Hematopoietic multipotent progenitor cell treated with erythropoietin and hydrocortisone succinate and interleukin-3 and kit ligand, for 4 days (in vitro differentiated cells): ENCODE results near the gene LCT.
"Not testable (repeated sequence)": the region's sequence is repeated elsewhere in the genome, so short reads cannot be mapped to it uniquely, and the experiment has no call there.

ENCODE experiments used
- DNase-seq: peaks from one replicate; pipeline ENCODE4 v3.0.0-alpha.2; 2015

Gene LCT

DNA sequence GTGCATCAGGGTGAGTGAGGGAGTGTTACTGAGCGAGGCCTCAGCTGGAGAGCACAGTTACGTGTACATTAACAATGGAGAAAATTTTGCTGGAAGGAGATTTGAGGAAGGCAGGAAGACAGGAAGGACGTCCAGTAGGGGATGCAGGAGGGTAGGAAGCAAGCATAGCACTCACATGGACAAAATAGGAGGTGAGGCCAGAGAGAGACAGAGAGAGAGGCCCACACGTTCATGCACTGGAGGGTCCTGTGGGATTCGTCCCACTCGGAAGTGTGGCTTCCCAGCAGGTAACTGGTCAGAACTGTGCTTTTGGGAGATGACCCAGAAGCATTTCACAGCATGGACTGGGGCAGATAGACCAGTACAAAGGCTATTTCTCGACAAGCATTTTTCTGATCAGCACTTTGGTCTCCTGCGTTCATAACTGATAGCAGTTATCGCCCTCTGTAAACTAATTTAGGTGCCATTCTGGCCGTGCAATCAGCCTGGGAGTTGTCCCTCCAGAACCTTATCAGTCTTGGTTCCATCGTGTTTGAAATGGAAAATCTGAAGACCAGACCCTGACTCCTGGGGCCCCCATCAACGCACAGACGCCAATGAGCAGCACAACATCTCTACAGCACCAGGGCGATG is 5.7 kb downstream of the LCT start:
- no peak for DNase-seq

DNA sequence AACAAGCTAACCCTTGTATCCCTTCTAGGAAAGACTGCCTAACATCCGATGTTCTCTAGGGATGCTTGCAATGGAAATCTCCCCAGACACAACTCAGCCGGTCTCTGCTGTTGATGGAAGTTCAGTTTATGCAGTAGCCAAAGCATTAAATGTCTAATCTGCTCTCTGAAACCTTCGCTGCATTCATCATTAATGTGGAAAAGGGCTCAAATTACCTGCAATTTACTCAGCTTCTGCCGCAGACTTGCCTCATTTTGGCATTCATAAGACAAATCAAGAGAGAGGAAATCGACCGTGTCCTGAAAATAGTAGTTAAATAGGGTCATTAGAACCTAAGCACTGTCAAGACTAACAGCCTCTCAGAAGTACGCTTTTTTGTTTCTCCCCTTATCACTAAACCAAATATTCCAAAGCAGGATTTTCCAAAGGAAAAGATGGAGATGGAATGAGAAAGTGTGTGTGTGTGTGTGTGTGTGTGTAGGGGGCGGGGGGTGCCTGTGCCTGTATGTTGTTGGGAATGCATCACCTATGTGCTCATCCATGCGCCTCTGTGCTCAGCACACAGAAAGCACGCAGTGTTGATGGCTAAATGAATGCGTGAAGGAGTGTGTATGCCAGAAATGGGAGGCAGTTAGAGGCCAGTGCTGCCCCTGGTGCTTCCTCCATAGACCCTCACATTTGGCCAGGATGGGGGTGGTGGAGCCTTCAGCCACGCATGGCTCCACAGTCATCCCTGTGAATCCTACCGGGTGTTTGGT is 7.4 kb downstream of the LCT start:
- DNase-seq: no peak

DNA sequence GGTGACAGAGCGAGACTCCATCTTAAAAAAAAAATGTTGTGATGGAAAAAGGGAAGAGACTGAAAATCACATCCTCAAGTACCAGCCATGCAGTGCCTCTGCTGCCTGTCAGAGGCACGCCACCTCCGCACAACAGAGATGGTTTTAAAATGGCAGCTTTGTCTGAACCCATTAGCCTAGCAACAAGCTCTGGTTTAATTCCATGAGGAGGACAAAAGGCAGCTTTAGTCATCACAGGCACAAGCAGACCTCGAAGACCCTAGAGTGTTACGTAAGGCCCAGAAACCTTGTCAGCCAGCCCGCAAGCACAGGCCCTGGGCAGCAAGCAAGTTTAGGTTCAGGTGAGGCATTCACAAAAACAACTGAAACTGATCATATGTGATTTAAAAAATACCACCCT is 10.4 kb downstream of the LCT start:
- no peak for DNase-seq

DNA sequence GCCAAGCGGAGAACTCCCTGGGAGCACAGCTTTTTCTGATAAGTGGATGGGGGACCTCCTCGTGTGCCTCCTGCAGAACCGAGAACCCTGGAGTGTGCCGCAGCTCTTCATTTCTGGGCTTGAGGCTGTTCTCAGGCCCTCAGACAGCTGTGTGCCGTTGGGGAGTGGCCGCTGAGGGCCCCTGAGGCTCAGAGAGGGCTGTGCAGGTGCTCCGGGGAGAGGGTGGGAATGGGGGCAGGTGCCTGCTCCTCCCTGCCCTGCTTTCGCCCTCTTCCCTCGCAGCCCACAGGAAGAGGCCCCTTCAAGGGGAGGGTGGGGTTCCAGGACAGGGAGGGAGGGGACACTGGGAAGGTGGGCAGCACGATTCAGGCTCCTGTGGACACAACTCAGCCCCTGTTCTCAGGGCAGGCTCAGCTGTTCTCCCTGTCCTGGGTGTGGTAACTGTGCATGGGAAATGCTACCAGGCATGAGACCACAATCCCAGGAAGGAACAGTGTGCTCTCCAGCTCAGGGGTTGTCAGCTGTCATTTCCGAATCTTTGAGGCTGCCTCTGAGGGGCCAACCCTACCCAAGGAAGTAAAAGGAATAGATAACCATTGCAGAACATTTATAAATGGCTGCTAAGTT is 11.3 kb downstream of the LCT start:
- DNase-seq: peak; percentile 26

DNA sequence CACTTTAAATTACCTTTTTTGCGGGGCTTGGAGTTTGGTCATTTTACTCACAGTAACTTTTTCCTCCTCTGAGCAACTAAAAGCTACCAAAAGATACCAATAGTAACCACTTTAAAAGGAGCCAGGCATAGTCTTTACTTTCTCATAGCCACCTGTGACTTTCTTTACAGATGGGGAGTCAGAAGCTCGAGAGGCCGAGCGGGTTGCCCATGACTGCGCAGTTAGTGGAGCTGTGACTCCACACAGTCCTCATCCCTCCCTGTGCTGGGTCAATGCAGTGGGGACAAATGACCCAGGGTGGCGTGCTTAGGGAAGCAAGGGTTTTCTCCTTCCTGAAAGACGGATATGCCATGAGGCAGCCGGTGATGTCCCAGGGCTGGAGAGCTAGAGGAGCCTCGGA is 11.9 kb downstream of the LCT start:
- no peak for DNase-seq

DNA sequence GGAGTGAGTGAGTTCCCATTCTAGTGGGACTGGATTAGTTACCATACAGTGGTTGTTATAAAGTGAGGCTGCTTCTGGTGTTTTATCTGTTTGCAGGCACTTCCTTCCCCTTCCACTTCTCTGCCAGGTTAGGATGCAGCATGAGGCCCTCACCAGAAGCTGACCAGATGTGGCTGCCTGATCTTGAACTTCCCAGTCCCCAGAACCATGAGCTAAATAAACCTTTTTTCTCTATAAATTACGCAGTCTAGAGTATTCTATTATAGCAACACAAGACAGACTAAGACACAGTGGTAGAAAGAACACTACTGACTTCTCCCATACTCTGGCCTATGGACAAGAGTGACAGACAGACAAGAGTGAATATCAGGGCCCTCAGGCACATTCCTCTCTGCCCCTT is 14.1 kb downstream of the LCT start:
- DNase-seq: peak; percentile 28

DNA sequence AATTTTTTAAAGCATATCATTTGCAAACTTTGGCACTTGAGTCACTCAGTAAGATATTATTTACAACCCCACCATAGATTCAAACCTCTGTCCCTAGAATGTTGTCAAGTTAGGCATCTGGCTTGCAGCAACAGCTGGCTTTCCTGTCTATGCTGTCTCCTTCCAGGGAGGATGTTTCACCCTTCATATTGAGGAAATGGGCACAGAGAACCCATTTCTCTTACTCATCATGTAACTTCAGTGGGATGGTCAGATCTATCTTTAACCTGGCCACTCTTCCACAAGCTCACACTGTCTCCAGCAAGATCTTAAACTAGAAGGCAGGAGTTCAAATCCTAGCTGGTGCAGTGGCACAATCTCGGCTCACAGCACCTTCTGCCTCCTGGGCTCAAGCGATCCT is 15.8 kb downstream of the LCT start:
- no peak for DNase-seq

DNA sequence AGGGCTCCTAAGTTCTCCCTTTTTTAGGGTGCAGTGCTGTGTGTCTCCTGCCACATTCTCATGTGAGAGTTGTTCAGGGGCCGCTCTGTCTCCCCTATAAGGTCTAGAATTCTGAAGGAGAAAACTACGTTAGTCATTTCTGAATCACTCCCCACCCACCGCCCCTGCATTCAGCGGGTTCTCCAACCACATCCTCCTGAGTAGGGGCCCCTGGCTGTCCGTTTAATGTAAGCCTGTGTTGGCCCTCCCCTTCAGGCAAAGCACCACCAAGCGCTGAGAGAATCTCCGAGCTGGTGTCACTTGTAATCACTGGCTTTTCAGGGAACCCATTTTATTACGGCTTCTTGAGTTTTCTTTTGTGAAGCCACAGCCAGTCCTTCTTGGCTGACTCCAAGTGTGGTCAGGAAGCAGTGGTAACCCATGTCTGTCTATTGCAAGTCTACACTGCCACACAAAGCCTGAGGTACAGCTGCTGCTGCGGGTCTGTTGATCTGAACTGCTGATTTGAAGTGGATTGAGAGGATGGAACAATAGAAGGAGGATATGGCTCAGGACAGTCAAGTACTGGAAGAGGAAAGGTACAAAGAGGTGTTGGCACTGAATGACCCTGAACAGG is 16.9 kb downstream of the LCT start:
- peak; percentile 82 for DNase-seq

DNA sequence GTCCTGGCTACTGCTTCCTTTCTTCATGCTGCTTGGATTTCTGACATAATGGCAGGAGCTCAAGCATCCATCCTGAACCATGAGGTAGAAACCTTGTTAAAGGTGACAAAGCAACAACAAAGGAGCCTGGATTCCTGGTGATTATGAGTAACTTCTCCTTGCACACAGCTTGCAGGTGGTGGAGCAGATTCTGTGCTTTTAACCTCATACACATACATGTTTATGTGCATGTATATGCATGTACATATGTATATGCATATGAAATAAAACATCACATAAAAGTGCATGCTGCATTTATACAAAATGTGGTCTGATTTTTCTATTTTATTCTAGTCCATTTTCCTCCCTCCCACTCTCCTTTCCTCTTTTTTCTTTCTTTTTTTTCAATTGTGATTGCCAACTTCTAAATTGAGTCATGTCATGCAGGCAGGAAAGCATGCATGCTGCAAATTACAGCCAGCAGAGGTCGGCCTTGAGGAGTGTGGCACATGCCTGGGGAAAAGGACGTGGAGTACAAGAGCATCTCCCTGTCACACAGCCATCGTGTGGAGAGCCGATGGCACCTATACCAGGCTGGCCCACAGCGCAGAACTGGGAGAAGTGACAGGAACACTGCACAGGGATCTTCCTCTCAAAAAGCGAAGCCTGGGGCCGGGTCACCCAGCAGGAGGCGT is 17.9 kb downstream of the LCT start:
- peak; percentile 69 for DNase-seq

DNA sequence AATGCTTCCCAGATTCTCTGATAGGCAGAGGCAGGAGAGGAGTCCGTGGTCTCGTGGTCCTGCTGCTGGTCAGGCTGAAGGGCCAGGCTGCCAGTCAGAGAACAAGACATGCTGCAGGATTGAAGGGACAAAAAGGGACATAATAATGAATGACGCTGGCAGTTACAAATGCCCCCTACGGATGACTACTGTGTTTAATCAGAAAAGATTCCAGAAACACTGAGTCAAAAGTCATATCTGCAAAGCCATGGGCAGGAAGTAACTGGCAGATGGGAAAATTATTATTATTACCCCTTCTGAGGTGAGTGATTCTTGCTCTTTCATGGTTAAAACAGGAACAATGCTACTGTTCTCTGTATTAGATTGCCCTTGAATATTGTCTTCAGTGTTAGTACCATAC is 19.0 kb downstream of the LCT start:
- no peak for DNase-seq

DNA sequence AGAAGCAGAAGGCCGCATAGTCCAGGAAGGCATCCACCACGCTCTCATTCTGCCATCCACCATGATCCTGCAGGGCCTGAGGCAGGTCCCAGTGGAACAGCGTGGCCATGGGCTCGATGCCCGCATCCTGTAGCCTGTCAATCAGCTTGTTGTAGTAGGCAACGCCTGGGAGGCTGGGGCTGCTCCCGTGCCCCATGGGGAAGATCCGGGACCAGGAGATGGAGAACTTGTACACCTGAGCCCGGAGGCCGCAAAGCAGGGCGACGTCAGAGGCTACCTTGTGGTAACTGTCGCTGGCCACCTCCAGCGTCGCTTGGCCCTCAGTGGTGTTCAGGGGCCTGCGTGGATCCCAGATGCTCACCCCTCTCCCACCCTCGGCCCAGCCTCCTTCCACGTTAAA is 19.5 kb downstream of the LCT start:
- no peak for DNase-seq

DNA sequence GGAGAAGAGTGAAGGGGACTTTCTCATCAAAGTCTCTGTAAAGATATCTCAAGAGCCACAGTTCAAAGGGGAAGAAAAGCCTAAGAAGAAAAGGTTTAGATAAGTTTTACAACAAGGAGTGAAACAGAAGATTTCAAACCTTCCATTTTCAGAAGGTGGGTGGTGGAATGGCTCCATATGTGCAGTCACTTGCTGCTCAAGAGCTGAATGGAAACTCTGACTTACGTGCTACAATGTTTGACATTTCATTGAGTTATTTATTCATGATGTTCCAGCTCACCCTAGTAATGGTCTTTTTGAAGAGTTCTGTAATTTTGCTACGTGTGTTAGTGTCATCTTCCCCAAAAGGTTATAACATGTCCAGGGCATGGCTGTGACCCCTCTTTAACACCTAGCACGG is 21.7 kb downstream of the LCT start:
- DNase-seq: no peak

DNA sequence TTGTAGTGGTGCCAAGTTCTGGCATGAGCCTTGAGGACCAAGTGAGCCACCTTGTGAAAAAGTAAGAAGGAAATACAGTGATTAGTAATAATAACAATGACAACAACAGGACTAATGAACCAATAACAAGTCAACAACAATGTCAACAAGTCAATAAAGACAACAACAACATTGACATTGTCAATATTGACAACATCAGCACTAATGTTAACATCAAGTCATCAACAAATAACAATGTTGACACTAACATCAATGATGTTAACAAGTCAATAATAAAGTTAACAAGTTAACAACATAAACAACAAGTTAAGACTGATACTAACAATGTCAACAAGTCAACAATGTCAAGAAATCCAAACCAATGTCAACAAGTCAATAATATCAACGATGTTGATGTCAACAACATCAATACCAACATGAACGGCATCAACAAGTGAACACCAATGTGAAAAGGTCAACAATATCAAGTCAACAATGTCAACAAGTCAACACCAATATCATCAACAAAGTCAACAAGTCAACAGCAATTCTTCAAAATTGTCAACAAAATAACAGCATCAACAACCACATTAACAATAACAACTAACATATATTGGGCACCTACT is 24.0 kb downstream of the LCT start:
- no peak for DNase-seq

DNA sequence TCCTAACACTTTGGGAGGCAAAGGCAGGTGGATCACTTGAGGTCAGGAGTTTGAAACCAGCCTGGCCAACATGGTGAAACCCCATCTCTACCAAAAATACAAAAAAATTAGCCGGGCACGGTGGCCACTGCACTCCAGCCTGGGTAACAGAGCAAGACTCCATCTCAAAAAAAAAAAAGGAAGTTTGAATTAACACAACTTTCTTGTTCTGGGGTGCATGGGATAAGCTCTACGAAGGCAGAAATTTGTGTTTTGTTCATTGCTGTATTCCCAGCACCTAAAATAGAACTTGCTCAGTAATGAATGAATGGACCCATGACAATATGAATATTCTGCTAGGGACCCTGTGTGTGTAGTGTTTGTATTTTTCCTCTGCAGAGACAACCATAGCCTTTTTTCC is 29.1 kb downstream of the LCT start:
- not testable (repeated sequence) for DNase-seq

DNA sequence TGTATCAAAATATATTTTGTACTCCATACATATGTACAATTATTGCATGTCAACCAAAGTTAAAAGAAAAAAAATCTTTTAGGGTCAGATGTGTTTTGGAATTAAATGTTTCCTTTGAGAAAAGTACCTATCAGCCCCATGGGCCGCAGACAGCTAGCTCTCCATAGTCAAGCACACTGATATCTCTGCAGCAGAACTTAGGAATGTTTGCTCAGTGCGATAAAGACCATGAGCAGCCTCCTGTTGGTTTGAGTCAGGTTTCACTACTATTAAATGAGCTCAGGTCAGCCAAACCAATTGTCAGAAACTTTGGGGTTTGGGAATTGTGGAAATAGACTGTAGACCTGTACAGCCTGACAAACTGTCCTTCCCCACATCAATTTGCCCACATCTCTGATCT is 33.7 kb downstream of the LCT start:
- DNase-seq: no peak

DNA sequence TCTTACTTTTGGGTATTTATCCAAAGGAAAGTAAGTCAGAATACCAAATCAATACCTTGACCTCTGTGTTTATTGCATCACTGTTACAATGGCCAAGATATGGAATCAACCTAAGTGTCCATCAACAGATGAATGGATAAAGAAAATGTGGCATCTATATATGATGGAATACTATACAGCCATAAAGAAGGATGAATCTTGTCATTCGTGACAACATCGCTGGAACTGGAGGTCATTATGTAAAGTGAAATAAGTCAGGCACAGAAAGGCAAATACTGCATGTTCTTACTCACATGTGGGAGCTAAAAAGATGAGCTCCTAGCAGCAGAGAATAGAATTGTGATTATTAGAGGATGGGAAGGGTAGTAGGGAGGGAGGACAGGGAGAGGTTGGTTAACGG is 34.6 kb downstream of the LCT start:
- no peak for DNase-seq

DNA sequence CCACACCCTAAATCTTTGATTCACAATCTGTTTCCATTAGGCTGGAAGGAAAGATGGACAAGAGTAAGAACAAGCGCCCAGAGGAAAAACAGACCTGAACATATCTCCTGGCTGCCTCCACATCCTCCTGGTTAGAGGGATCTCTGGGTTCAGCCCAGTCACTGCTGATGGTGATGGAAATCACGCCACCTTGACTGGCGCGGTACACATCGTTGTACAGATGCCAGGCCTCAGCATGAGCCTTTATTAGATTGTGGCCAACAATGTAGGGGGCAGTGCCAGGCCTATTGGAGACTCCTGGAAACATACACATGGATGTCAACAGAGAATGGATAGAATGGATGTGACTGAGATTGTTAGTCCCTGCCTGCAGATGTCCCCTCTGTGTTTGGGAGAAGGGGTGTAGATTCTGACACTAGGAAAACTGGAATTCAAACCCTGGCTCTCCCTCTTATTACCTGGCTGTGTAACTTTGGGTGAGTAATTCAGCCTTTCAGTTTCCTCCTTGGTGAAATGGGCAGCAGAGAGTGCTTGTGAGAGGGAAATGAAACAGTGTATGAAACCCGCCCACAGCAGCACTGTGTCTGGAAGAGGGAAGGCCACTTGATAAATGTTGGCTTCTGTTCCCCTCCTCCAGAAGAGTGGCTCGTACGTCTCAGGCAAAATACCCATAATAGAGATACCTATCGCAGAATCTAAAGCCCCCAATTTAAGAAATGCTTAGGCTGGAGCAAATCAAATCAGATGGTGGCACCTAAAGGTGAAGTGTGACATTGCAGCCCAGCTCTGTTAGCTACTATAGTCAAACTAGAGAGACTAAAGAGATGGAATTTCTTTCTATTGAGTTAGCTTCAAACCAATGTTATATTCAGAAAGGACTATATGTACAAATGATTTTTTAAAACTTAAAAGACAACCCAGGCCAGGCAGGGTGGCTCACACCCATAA is 36.2 kb downstream of the LCT start:
- DNase-seq: no peak

DNA sequence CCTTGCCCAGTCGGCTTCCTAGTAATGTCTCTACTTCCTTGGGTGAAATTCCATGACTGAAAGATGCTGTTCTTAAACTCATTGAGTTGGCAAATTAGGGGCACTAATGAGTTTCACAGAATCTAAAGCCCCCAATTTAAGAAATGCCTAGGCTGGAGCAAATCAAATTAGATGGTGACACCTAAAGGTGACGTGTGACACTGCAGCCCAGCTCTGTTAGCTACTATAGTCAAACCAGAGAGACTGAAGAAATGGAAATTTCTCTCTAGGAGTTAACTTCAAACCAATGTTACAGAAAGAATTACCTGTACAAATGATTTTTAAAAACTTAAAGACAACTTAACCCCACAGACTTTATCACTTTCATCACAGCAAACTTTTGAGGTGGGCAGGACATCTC is 37.2 kb downstream of the LCT start:
- no peak for DNase-seq

DNA sequence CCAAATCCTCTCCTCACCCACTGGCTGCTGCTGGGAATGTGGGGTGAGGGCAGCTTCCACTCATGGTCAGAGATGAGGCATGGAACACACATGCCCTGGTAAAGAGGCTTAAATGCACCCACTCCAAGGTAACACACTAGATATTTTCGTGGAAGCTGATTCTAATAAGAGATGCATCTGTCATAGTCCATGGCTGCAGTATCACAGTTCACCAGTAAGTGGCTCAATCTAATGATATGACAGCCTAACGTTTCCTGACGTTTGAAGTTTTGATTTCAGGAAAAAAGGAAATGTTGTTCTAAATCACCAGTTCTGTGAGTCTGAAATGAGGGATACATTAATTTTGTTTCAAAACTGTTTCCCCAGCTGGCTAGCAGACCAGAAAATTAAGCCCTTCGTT is 38.2 kb downstream of the LCT start:
- peak; percentile 52 for DNase-seq

DNA sequence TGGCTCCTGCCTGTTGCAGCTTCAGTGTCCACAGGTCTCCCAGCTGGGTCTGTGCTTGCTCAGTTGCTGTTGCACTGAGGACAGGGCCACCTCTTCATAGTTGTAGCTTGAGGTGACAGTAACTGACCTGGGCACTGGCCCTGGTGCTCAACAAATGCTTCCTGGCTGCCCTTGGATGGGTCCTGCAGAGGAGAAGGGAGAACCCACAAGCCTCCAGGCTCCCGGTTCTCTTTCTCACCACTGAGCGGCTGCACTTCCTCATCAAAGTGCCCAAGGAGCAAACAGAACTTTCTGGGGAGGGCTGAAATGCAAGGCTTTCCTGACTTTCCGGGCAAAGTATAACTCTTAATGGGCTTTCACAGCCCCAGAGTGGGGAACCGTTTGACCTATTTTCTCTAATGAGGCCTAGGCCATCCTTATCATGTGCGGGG is 38.7 kb downstream of the LCT start:
- DNase-seq: peak; percentile 25

DNA sequence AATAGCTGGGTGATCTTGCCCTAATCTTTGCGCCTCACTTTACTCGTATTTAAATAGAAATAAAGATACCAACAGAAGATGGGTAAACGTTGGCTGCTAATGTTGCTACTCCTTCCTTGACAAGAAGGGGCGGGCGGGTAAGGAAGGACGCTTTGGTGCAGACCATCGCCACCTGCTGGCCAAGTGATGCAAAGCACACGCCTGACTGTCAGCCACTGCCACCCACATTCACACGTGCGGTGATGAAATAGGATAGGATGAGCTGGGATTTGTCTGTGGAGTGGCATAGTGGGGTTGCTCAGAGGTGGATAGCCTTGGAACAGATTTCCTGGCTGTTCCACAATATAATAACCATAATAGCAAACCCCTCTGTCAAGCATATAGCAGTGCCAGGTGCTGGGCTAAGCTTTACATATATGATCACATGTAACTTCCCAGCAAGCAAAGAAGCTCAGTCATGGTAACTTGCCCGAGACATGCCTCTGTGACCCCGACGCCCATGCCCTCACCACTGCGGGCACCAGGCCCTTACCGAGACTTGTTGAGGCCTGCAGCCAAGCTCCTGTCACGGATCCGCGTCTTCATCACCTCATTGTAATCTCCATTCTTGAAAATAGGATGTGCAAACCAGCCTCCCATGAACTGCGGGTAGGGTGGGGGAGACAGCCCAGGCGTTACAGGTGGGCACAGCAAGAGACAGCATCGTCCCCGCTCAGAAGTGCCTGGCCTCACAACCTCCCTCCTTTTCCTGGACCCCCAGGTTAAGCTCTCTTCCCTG is 39.3 kb downstream of the LCT start:
- DNase-seq: peak; percentile 93
